CD4-positive, alpha-beta T cell (primary cell): ENCODE results near the gene GPC1. TPM values are rescaled to one million over a fixed set of nuclear protein-coding genes. Genes with fewer than 3 reads are reported as not detected.

Experiments
- ATAC-seq: fragments of 200-7000 bp; cut with Tn5 transposase; one replicate; pipeline ENCODE4 v1.10.0; 2022; ENCODE audit warnings: mild to moderate bottlenecking; ENCODE audit not compliant: poor library complexity
- CTCF ChIA-PET: fragments of 350-600 bp; sonication (Branson Sonifier 250); formaldehyde crosslinking; loops from one replicate; lab custom pipeline; 2021; ENCODE audit warnings: antibody characterized with exemption, inconsistent platforms; lab: Charles Lee
- POLR2A ChIA-PET: fragments of 350-600 bp; sonication (Branson Sonifier 250); formaldehyde crosslinking; loops from one replicate; lab custom pipeline; 2021; ENCODE audit warnings: antibody characterized with exemption, inconsistent platforms; lab: Charles Lee
- DNase-seq, 14 experiments: peaks; one replicate each; pipeline ENCODE4 v3.0.0-alpha.2; 2013 to 2020; ENCODE audit warnings: mixed read lengths in 2 of 14
- H3K27ac ChIP-seq, 2 donors: one replicate each; pipeline versions ENCODE4 v1.5.1 to v1.7.0; 2013; ENCODE audit warnings: low read length in 2 of 2, low read depth in 1 of 2, mild to moderate bottlenecking in 1 of 2
- H3K27me3 ChIP-seq, 2 experiments: 1 replicate in 1 of 2; 2 replicates in 1 of 2; pipeline versions ENCODE4 v1.6.1 to v1.7.0; 2013; ENCODE audit warnings: low read length in 2 of 2, control low read depth in 1 of 2, mild to moderate bottlenecking in 1 of 2, moderate library complexity in 1 of 2; ENCODE audit not compliant: insufficient read depth in 2 of 2, control insufficient read depth in 1 of 2
- H3K36me3 ChIP-seq: one replicate; pipeline ENCODE4 v1.6.1; 2013; ENCODE audit warnings: low read length, control low read depth; ENCODE audit not compliant: insufficient read depth
- H3K4me1 ChIP-seq: one replicate; pipeline ENCODE4 v1.6.1; 2013; ENCODE audit warnings: low read length, control low read depth; ENCODE audit not compliant: insufficient read depth
- H3K4me3 ChIP-seq: one replicate; pipeline ENCODE4 v1.5.1; 2013; ENCODE audit warnings: mild to moderate bottlenecking, low read length, moderate library complexity
- H3K9me3 ChIP-seq, 2 experiments: 1 replicate in 1 of 2; 2 replicates in 1 of 2; pipeline versions ENCODE4 v1.6.1 to v1.7.0; 2013; ENCODE audit warnings: low read length in 2 of 2, mild to moderate bottlenecking in 2 of 2, control low read depth in 1 of 2, moderate library complexity in 1 of 2; ENCODE audit not compliant: control insufficient read depth in 1 of 2, insufficient read depth in 1 of 2
- H3K27ac Mint-ChIP-seq: one replicate; pipeline ENCODE4 v1.8.0; 2020; ENCODE audit warnings: mixed read lengths
- H3K27me3 Mint-ChIP-seq: one replicate; pipeline ENCODE4 v1.8.0; 2021; ENCODE audit warnings: mixed read lengths
- H3K36me3 Mint-ChIP-seq: one replicate; pipeline ENCODE4 v1.8.0; 2021; ENCODE audit warnings: low read depth, mixed read lengths
- H3K4me1 Mint-ChIP-seq: one replicate; pipeline ENCODE4 v1.8.0; 2021; ENCODE audit warnings: low read depth, mixed read lengths
- H3K4me3 Mint-ChIP-seq: one replicate; pipeline ENCODE4 v1.8.0; 2020; ENCODE audit warnings: mild to moderate bottlenecking, mixed read lengths
- H3K9me3 Mint-ChIP-seq: one replicate; pipeline ENCODE4 v1.8.0; 2020; ENCODE audit warnings: mixed read lengths
- CTCF ChIP-seq: fragments of 200-600 bp; IDR thresholded peaks from one replicate; pipeline ENCODE4 v1.8.0; 2022; ENCODE audit warnings: antibody characterized with exemption, mild to moderate bottlenecking
- intact Hi-C, 2 experiments: fragments of 100-400 bp; cut with DNase I in 1 of 2; cut with micrococcal nuclease in 1 of 2; formaldehyde crosslinking; loops; one replicate each; pipeline versions ENCODE4 v1.15.1 to v1.9.0; 2023 to 2025; cut with DNase I, micrococcal nuclease
- total RNA-seq, 174 experiments: library from RNA in 2 of 174; stranded (reverse) in 2 of 174; gene quantifications; one replicate each; pipeline ENCODE4 v1.2.3 and lab custom pipeline; 2021 to 2026

Gene GPC1
- total RNA-seq, 2 experiments from 2014 or later, result 0.58 to 0.98 TPM

GRCh38 chr2:240500561-240501423 lies 65.3 kb downstream of the GPC1 start:
- ATAC-seq (no peak), DNase-seq (peak in 1 of 14 experiments; percentile 1)
- ChIA-PET CTCF (no interaction called here), POLR2A (no interaction called here)
- no peaks in the 10 kb centered on the region for H3K9me3 Mint-ChIP-seq
- intact Hi-C loops, result no loop called here
- H3K27ac Mint-ChIP-seq, result no peak overlapping the region
- Histone ChIP-seq H3K36me3 (peaks cover 29% of the 10 kb centered on the region), H3K4me3 (no peak overlapping the region), H3K27ac (no peak overlapping the region), H3K4me1 (no peaks in the 10 kb centered on the region), H3K9me3 (no peaks in the 10 kb centered on the region), H3K27me3 (no peaks in the 10 kb centered on the region)
- H3K27me3 Mint-ChIP-seq, result no peaks in the 10 kb centered on the region
- peaks cover 45% of the 10 kb centered on the region for H3K36me3 Mint-ChIP-seq
- no peak for TF ChIP-seq CTCF
- no peaks in the 10 kb centered on the region for H3K4me1 Mint-ChIP-seq
- no peak overlapping the region for H3K4me3 Mint-ChIP-seq

- TF ChIP-seq CTCF, result no peak
- H3K27me3 Mint-ChIP-seq, result no peaks in the 10 kb centered on the region
- Histone ChIP-seq H3K9me3 (no peaks in the 10 kb centered on the region), H3K36me3 (peaks cover 29% of the 10 kb centered on the region), H3K27ac (no peak overlapping the region), H3K4me1 (no peaks in the 10 kb centered on the region), H3K27me3 (no peaks in the 10 kb centered on the region), H3K4me3 (no peak overlapping the region)
- H3K4me1 Mint-ChIP-seq, result no peaks in the 10 kb centered on the region
- intact Hi-C loops, result no loop called here
- peak in 1 of 14 experiments; percentile 1 for DNase-seq
- no peak overlapping the region for H3K4me3 Mint-ChIP-seq
- H3K27ac Mint-ChIP-seq, result no peak overlapping the region
- POLR2A ChIA-PET, result no interaction called here
- no peaks in the 10 kb centered on the region for H3K9me3 Mint-ChIP-seq
- no peak for ATAC-seq
- peaks cover 38% of the 10 kb centered on the region for H3K36me3 Mint-ChIP-seq
- CTCF ChIA-PET, result no interaction called here
Measured at GRCh38 chr2:240501531-240501991, 66.1 kb downstream of the GPC1 start.

DNA sequence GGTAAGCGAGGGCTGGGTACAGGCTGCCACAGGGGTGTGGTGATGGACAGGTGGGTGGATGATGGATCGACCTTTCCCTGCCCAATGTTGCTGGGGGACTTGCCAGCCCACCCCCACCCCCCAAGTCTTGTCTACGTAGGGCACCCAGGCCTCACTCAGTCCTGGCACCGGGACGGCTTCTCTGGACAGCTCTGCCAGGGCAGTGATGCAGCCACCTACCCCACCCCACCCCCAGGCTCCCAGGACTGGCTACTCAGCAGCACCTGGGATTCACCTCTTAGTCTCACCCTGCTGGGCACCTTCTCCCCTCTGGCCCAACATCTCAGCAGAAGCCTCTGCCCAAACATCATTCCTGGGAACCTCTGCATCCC lies 66.6 kb downstream of the GPC1 start:
- DNase-seq (peak in 1 of 14 experiments; percentile 1), ATAC-seq (no peak)
- H3K36me3 ChIP-seq, result peaks cover 29% of the 10 kb centered on the region
- Mint-ChIP-seq H3K27ac (no peak overlapping the region), H3K27me3 (no peaks in the 10 kb centered on the region), H3K36me3 (peaks cover 33% of the 10 kb centered on the region), H3K9me3 (no peaks in the 10 kb centered on the region), H3K4me1 (no peaks in the 10 kb centered on the region), H3K4me3 (no peak overlapping the region)
- CTCF ChIA-PET, result no interaction called here
- POLR2A ChIA-PET, result no interaction called here
- no peak overlapping the region for H3K27ac ChIP-seq
- no peak for TF ChIP-seq CTCF
- H3K4me1 ChIP-seq, result no peaks in the 10 kb centered on the region
- H3K4me3 ChIP-seq, result no peak overlapping the region
- no peaks in the 10 kb centered on the region for H3K9me3 ChIP-seq
- no peaks in the 10 kb centered on the region for H3K27me3 ChIP-seq
- intact Hi-C loops, result no loop called here
